HG03575 (cell line): ENCODE data around the gene RASGEF1B.
"Not testable (repeated sequence)": the region's sequence is repeated elsewhere in the genome, so short reads cannot be mapped to it uniquely, and the experiment has no call there.

Experiments used
- ATAC-seq: cut with Tn5 transposase; IDR thresholded peaks from one replicate; pipeline ENCODE4 v1.9.1; 2021; ENCODE audit not compliant: unreplicated experiment, insufficient number of reproducible peaks, low FRiP score; ENCODE audit errors: extremely low read depth

Gene RASGEF1B

GRCh38 chr4:81502564-81502963, 30.9 kb upstream of the RASGEF1B start:
- no peak for ATAC-seq

GRCh38 chr4:81499840-81500239, 28.1 kb upstream of the RASGEF1B start:
- ATAC-seq: no peak

- ATAC-seq: no peak
These were observed 26.9 kb upstream of the RASGEF1B start for GRCh38 chr4:81498551-81499099.

- ATAC-seq: no peak
These were observed 26.3 kb upstream of the RASGEF1B start for GRCh38 chr4:81498046-81498445.

- no peak for ATAC-seq
These were observed 23.6 kb upstream of the RASGEF1B start for GRCh38 chr4:81495345-81495744.

GRCh38 chr4:81494031-81494431, 22.3 kb upstream of the RASGEF1B start:
- ATAC-seq: no peak

GRCh38 chr4:81492606-81493230, 21.0 kb upstream of the RASGEF1B start:
- ATAC-seq: no peak

- no peak for ATAC-seq
These were observed 20.2 kb upstream of the RASGEF1B start for GRCh38 chr4:81491943-81492342.

- ATAC-seq: no peak
These were observed 18.9 kb upstream of the RASGEF1B start for GRCh38 chr4:81490403-81491160.

GRCh38 chr4:81486502-81486901, 14.8 kb upstream of the RASGEF1B start:
- no peak for ATAC-seq

- ATAC-seq: no peak
These were observed 13.7 kb upstream of the RASGEF1B start for GRCh38 chr4:81485310-81485980.

- no peak for ATAC-seq
These were observed 10.6 kb upstream of the RASGEF1B start for GRCh38 chr4:81482326-81482725.

- ATAC-seq: no peak
These were observed 9.4 kb upstream of the RASGEF1B start for GRCh38 chr4:81481151-81481550.

- not testable (repeated sequence) for ATAC-seq
These were observed 7.9 kb upstream of the RASGEF1B start for GRCh38 chr4:81479573-81479972.

- not testable (repeated sequence) for ATAC-seq
These were observed 1.9 kb upstream of the RASGEF1B start for GRCh38 chr4:81473331-81474265.

- ATAC-seq: peak; percentile 43
These were observed 825 bp upstream of the RASGEF1B start for GRCh38 chr4:81472281-81473182.

- no peak for ATAC-seq
These were observed 464 bp downstream of the RASGEF1B start for GRCh38 chr4:81471298-81471587.
